Heart left ventricle (tissue), 16 donors: Measurements from ENCODE around the gene TLR2. TPM values are rescaled to one million over a fixed set of nuclear protein-coding genes. Genes with fewer than 3 reads are reported as not detected.

Experiments used
- ATAC-seq, 4 donors: fragments of 200-7000 bp; cut with Tn5 transposase; one replicate each; pipeline ENCODE4 v1.9.1; 2020 to 2022; ENCODE audit warnings: moderate library complexity in 4 of 4, mild to moderate bottlenecking in 3 of 4, moderate number of reproducible peaks in 1 of 4
- DNase-seq, 5 donors: peaks; one replicate each; pipeline ENCODE4 v3.0.0-alpha.2; 2020
- H3K27ac ChIP-seq, 12 donors: fragments of 200-600 bp; sonication (generic) in 4 of 12; one replicate each; pipeline versions ENCODE4 v1.5.0 to v1.8.0; 2016 to 2022; ENCODE audit warnings: mild to moderate bottlenecking in 2 of 12
- H3K27me3 ChIP-seq, 9 donors: fragments of 200-600 bp; sonication (generic) in 2 of 9; one replicate each; pipeline versions ENCODE4 v1.5.1 to v1.8.0; 2016 to 2022; ENCODE audit warnings: mild to moderate bottlenecking in 3 of 9
- H3K36me3 ChIP-seq, 9 donors: fragments of 200-600 bp; sonication (generic) in 2 of 9; one replicate each; pipeline versions ENCODE4 v1.5.0 to v1.8.0; 2018 to 2022; ENCODE audit warnings: mild to moderate bottlenecking in 2 of 9
- H3K4me1 ChIP-seq, 12 donors: fragments of 200-600 bp; sonication (generic) in 4 of 12; one replicate each; pipeline versions ENCODE4 v1.5.0 to v1.8.0; 2016 to 2022; ENCODE audit warnings: mild to moderate bottlenecking in 3 of 12
- H3K4me3 ChIP-seq, 12 donors: fragments of 200-600 bp; sonication (generic) in 4 of 12; one replicate each; pipeline versions ENCODE4 v1.5.0 to v1.8.0; 2017 to 2022; ENCODE audit warnings: mild to moderate bottlenecking in 9 of 12, moderate library complexity in 4 of 12
- H3K9me3 ChIP-seq, 12 donors: fragments of 200-600 bp; sonication (generic) in 4 of 12; one replicate each; pipeline versions ENCODE4 v1.5.0 to v1.8.0; 2016 to 2022; ENCODE audit warnings: mild to moderate bottlenecking in 1 of 12
- CTCF ChIP-seq, 12 donors: fragments of 200-600 bp; sonication (generic) in 4 of 12; IDR thresholded peaks; one replicate each; pipeline versions ENCODE4 v1.5.0 to v1.8.0; 2018 to 2022; ENCODE audit warnings: antibody characterized with exemption in 12 of 12, mild to moderate bottlenecking in 5 of 12
- POLR2A ChIP-seq, 2 donors: fragments of 450-650 bp; IDR thresholded peaks; one replicate each; pipeline ENCODE4 v1.6.1; 2017; ENCODE audit warnings: antibody characterized with exemption in 2 of 2, mild to moderate bottlenecking in 2 of 2, moderate library complexity in 2 of 2
- WGBS, 4 donors: extraction: QIAGEN DNeasy Blood & Tissue Kit in 2 of 4; methylation state at CpG; one replicate each; pipeline versions ENCODE4 v1.1.5 to v1.1.7; 2013 to 2018; 5-methylcytosine and 5-hydroxymethylcytosine counted together
- intact Hi-C, 10 donors: fragments of 100-400 bp; cut with DNase I; formaldehyde crosslinking; loops; one replicate each; pipeline versions ENCODE4 v1.11.1 to v1.14.2; 2022
- polyA plus RNA-seq, 2 donors: library from polyadenylated mRNA; stranded (reverse); fragments of 200-250 nt; gene quantifications; one replicate each; pipeline ENCODE4 v1.2.3, GENCODE V29; 2013
- total RNA-seq, 9 donors: library from RNA; depleted of rRNA in 2 of 9; stranded (reverse); fragments of >200 nt in 2 of 9; fragmentation: NEBNext Ultra II Directional in 3 of 9; extraction: Animal tissue kit (Norgen Biotek cat#: 25700) in 3 of 9; gene quantifications; one replicate each; pipeline versions ENCODE4 v1.1.0 to v1.2.4, GENCODE V29; 2016 to 2023
- donor health status: ischemic (EF 13 %, LVEDD 7.1; RV severe dilation, severe dysfunction).
- donor health status: healthy with polysubstance abuse.
- donor health status: DM: no; HTN: yes; CAD: no.
- donor health status: DM: no; HTN: no; CAD: no.
- donor health status: ischemic (EF 25% LVEDD 6.9; RV normal size, moderate dysfunction).
- donor health status: ischemic (EF 25% LVEDD 5.7; RV mildly dilated, moderate dysfunction).
- donor health status: healthy.
- donor health status: DM: yes; HTN: yes; CAD: no.
- donor health status: ischemic (EF 35%, LVEDD 5.7; RV mildly dilated, moderate dysfunction).
- donor health status: nonischemic (EF 11% LVEDD 7.7; RV severe dilation, severe dysfunction).
- donor health status: DM: yes; HTN: yes; CAD: no.
- donor health status: PGD.
- donor health status: ischemic (EF 29% LVEDD 5.4; RV normal size, mild dysfunction).
- donor health status: nonischemic (EF 23%, LVEDD 6.1; RV moderate dilation, normal function).

TLR2 gene
- total and polyA plus RNA-seq, 11 donors = 1.2 to 47.8 (median 4.3) TPM

DNA sequence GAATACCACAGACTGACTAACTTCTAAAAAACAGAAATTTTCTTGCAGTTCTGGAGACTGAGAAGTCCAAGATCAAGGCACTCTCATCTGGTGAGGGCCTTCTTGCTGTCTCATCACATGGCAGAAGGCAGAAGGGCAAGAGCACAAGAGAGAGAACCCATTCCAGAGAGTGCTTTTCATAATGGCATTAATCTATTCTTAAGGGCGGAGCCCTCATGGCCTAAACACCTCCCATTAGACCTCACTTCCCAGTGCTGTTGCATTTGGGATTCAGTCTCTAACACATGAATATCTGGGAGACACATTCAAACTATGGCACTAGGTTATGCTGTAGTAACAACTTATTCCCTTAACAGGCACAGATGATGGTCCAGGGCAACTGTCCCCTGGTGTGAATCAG, 37.1 kb upstream of the TLR2 start:
- peaks cover 0 to 64% (median 0%) of the 10 kb centered on the region in 12 donors for H3K4me1 ChIP-seq
- ATAC-seq (no peak), DNase-seq (no peak)
- peak overlapping the region in 1 of 12 donors; percentile 67 for H3K27ac ChIP-seq
- TF ChIP-seq CTCF (IDR thresholded peaks at IDR 0.05) (no peak), POLR2A (IDR thresholded peaks at IDR 0.05) (no peak)
- intact Hi-C loops = loop anchor here in 1 of 10 donors (10.0 kb wide), 1 partner anchor 302 kb away; the partner anchor contains the start of gene MND1
- no peak overlapping the region for H3K4me3 ChIP-seq
- H3K27me3 ChIP-seq = no peaks in the 10 kb centered on the region
- no peaks in the 10 kb centered on the region for H3K36me3 ChIP-seq
- WGBS, 4 donors = 88 to 100% (median 99%) methylated on average over 1 of the region's 1 CpG
- peaks cover 0 to 12% (median 3%) of the 10 kb centered on the region in 12 donors for H3K9me3 ChIP-seq

GRCh38 chr4:153647975-153648374, 36.1 kb upstream of the TLR2 start:
- WGBS, 4 donors = 62 to 70% (median 64%) methylated on average over 4 of the region's 4 CpGs
- TF ChIP-seq POLR2A (IDR thresholded peaks at IDR 0.05) (no peak), CTCF (IDR thresholded peaks at IDR 0.05) (no peak)
- peaks cover 0 to 12% (median 3%) of the 10 kb centered on the region in 12 donors for H3K9me3 ChIP-seq
- no peaks in the 10 kb centered on the region for H3K27me3 ChIP-seq
- H3K36me3 ChIP-seq = no peaks in the 10 kb centered on the region
- intact Hi-C loops = loop anchor here in 1 of 10 donors (10.0 kb wide), 1 partner anchor 303 kb away; the partner anchor contains the start of gene MND1
- peak overlapping the region in 1 of 12 donors; percentile 67 for H3K27ac ChIP-seq
- H3K4me3 ChIP-seq = no peak overlapping the region
- H3K4me1 ChIP-seq = peaks cover 0 to 73% (median 2%) of the 10 kb centered on the region in 12 donors
- ATAC-seq = no peak
- no peak for DNase-seq

GRCh38 chr4:153649572-153649991, 34.5 kb upstream of the TLR2 start:
- Histone ChIP-seq H3K36me3 (no peaks in the 10 kb centered on the region), H3K4me3 (no peak overlapping the region), H3K4me1 (peaks cover 0 to 74% (median 2%) of the 10 kb centered on the region in 12 donors), H3K9me3 (peaks cover 0 to 8% (median 3%) of the 10 kb centered on the region in 12 donors), H3K27ac (peak overlapping the region in 1 of 12 donors; percentile 87), H3K27me3 (no peaks in the 10 kb centered on the region)
- TF ChIP-seq CTCF (IDR thresholded peaks at IDR 0.05) (peak in 7 of 12 donors; percentile 14 to 34 (median 24)), POLR2A (IDR thresholded peaks at IDR 0.05) (no peak)
- intact Hi-C loops = loop anchor here in 1 of 10 donors (10.0 kb wide), 1 partner anchor 305 kb away; the partner anchor contains the start of gene MND1
- DNase-seq (no peak), ATAC-seq (no peak)
- 51 to 62% (median 57%) methylated on average over 6 of the region's 6 CpGs for WGBS, 4 donors

DNA sequence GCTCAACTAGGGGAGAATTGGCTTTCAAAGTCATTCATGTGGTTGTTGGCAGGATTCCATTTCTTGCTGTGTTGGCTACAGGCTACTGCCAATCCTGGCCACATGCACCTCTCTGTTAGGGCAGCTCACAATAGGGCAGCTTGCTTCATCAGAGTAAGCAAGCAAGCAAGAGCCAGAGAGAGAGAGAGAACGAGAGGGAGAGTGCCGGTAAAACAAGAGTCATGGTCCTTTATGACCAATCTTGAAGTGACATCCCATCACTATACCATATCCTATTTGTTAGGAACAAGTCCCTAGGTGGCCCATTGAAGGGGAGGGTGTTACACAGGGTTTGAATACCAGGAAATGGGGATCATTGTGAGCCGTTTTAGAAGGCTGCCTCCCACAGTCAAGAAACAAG, 33.0 kb upstream of the TLR2 start:
- WGBS, 4 donors = 55 to 61% (median 56%) methylated on average over 3 of the region's 3 CpGs
- Histone ChIP-seq H3K27me3 (no peaks in the 10 kb centered on the region), H3K9me3 (no peaks in the 10 kb centered on the region), H3K27ac (peak overlapping the region in 11 of 12 donors; percentile 5 to 87 (median 56)), H3K4me3 (no peak overlapping the region), H3K36me3 (no peaks in the 10 kb centered on the region), H3K4me1 (peaks cover 0 to 81% (median 3%) of the 10 kb centered on the region in 12 donors)
- no peak for TF ChIP-seq POLR2A (IDR thresholded peaks at IDR 0.05)
- no peak for TF ChIP-seq CTCF (IDR thresholded peaks at IDR 0.05)
- no peak for DNase-seq
- intact Hi-C loops = no loop called here
- peak in 3 of 4 donors; percentile 14 to 19 (median 14) for ATAC-seq
